Measurements from ENCODE around the gene DISC1.

GRCh38 chr1:231807541-231807940 is 181.0 kb downstream of the DISC1 start:
- TF ChIP-seq, protein P1, sequence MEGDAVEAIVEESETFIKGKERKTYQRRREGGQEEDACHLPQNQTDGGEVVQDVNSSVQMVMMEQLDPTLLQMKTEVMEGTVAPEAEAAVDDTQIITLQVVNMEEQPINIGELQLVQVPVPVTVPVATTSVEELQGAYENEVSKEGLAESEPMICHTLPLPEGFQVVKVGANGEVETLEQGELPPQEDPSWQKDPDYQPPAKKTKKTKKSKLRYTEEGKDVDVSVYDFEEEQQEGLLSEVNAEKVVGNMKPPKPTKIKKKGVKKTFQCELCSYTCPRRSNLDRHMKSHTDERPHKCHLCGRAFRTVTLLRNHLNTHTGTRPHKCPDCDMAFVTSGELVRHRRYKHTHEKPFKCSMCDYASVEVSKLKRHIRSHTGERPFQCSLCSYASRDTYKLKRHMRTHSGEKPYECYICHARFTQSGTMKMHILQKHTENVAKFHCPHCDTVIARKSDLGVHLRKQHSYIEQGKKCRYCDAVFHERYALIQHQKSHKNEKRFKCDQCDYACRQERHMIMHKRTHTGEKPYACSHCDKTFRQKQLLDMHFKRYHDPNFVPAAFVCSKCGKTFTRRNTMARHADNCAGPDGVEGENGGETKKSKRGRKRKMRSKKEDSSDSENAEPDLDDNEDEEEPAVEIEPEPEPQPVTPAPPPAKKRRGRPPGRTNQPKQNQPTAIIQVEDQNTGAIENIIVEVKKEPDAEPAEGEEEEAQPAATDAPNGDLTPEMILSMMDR (IDR thresholded peaks at IDR 0.05; ENCODE audit: low read length), result no peak
- TF ChIP-seq EZH2 (IDR thresholded peaks at IDR 0.05; ENCODE audit: borderline replicate concordance, low read length), result no peak

Measured in OCI-LY1 (cell line).